Peyer's patch (tissue), 4 donors: ENCODE results near the gene ZNF462.

Experiments
- POLR2A ChIP-seq, 2 donors: fragments of 450-650 bp; IDR thresholded peaks; one replicate each; pipeline ENCODE4 v1.5.1; 2017; ENCODE audit warnings: antibody characterized with exemption in 2 of 2, mild to moderate bottlenecking in 2 of 2, moderate library complexity in 2 of 2
- TF ChIP-seq, protein P1 (sequence below), 6 experiments: fragments of 450-650 bp in 4 of 6; fragments of 200-600 bp in 2 of 6; sonication (generic) in 1 of 6; IDR thresholded peaks; one replicate each; pipeline ENCODE4 v1.5.1; 2017 to 2019; ENCODE audit warnings: antibody characterized with exemption in 6 of 6, mild to moderate bottlenecking in 3 of 6, moderate library complexity in 1 of 6

DNA sequence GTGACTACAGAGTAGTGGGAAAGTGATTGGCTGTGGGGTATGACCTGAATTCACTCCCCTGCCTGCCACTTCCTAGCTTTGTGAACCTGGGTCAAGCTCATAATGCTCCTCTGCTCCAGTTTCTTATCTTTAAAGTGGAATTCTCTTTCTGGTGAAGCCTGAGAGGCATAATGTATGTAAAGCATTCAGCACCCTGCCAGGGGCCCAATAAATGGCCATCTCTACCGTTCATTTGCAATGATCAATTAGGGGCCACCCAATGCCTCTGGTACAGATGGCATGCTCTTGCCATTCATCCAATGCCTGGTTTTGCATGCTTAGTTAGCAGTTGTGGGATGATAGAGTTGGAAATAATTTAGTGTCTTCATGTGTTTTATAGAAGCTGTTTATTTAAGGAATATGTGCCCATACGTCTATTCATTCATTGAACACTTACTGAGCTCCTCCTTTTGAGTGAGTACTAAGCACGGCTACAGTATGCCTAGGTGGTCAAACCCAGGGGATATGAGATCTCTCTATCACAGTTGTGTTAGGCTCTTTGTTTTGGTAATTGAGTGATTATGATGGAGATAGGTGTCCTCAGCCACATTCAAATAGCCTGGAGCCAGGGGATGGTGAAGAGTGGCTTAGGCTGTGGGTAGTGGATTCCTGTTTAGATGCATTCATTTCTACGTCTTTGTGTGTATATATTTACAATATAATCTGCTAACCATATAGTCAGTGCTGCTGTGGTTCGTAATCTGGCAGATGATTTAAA, 15.3 kb downstream of the ZNF462 start:
- TF ChIP-seq, protein P1, sequence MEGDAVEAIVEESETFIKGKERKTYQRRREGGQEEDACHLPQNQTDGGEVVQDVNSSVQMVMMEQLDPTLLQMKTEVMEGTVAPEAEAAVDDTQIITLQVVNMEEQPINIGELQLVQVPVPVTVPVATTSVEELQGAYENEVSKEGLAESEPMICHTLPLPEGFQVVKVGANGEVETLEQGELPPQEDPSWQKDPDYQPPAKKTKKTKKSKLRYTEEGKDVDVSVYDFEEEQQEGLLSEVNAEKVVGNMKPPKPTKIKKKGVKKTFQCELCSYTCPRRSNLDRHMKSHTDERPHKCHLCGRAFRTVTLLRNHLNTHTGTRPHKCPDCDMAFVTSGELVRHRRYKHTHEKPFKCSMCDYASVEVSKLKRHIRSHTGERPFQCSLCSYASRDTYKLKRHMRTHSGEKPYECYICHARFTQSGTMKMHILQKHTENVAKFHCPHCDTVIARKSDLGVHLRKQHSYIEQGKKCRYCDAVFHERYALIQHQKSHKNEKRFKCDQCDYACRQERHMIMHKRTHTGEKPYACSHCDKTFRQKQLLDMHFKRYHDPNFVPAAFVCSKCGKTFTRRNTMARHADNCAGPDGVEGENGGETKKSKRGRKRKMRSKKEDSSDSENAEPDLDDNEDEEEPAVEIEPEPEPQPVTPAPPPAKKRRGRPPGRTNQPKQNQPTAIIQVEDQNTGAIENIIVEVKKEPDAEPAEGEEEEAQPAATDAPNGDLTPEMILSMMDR (IDR thresholded peaks at IDR 0.05) = no peak
- no peak for TF ChIP-seq POLR2A (IDR thresholded peaks at IDR 0.05)
